Activated T-cell treated with anti-CD3 and anti-CD28 coated beads, Interleukin-2, amount 50 U/mL, for 48 hours (primary cell): Measurements from ENCODE around the gene SOAT2.

Experiments
- DNase-seq, 2 experiments: peaks; one replicate each; pipeline ENCODE4 v3.0.0-alpha.2; 2020

The SOAT2 gene

GRCh38 chr12:53065470-53065869 lies 37.8 kb upstream of the SOAT2 start:
- peak in 1 of 2 experiments; percentile 20 for DNase-seq

DNA sequence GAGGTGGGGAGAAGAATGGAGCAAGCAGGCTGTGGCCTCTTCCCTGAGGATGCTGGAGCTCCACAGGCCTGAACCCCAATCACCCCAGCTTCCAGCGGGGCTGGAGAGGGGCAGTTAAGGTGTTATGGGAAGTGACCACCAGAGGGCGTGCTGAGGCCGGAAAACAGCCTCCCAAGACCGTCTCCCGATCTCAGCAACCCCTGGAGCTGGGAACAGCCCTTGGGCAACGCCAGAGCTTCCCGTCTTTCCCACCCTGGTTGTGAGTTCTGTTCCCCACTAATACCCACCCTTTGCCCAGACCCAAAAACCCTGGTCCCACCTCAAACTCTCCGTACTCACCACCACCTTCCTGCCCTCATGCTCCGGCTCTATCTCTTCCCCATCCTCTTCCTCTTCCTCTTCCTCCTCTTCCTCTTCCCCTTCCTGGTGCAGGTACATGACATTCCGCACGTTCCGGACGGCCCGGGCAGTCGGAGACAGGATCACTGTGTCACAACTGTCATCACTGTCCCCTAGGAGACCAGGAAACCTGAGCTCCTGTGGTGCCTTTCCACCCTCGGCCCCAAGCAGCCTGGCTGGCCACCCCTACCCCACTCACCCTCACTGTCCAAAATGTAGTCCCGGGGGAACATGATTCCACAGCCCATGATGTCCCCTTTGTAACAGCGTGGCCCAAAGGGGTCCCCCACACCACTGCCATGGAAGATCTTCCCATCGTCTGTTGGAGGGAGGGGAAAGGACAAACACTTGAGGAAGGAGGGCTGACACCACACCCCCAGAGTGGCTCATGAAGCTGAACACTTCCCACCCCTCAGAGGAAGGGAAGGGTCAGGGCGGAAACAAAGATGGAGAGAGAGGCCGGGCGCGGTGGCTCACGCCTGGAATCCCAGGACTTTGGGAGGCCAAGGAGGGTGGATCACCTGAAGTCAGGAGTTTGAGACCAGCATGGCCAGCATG lies 37.0 kb upstream of the SOAT2 start:
- DNase-seq, result peak; percentile 80 to 81

- no peak for DNase-seq
These were observed 36.0 kb upstream of the SOAT2 start for GRCh38 chr12:53067074-53067992.

- DNase-seq, result no peak
These were observed 35.1 kb upstream of the SOAT2 start for GRCh38 chr12:53067993-53068770.

DNA sequence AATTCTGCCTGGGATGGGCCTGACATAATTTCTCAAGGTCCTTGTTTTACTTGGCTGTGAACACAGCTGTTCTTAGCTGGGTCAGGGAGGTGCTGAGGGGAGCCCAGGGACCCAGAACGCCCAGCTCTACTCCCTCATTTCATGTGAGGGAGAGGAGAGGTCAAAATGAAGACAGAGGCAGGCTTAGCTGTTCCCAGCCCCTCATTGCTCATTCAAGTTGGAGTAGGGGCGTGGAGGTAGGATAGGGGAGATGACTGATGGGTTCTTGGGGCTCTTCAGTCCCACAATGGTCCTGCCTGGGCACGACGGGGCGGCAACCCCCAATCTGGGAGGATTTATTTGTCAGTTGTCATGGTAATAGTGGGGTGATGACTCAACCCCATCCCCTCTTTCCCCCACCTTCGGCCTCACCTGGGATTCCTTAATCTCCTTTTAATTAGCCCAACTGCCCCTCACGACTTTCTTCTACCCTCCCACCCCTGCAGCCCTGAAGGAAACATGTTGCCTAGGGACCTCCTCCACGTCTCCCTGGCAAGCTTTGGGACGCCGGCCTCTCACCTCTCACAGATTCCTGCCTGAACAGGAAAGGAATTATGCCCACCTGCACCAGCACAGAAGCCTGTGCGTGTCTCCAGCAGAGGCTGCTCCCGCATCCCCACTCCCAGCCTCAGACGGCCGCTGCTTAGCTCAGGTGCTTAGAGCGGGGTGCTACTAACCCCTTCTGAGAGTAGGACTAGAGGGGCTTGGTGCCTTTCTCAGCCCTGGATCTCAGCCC lies 34.3 kb upstream of the SOAT2 start:
- DNase-seq, result no peak

DNA sequence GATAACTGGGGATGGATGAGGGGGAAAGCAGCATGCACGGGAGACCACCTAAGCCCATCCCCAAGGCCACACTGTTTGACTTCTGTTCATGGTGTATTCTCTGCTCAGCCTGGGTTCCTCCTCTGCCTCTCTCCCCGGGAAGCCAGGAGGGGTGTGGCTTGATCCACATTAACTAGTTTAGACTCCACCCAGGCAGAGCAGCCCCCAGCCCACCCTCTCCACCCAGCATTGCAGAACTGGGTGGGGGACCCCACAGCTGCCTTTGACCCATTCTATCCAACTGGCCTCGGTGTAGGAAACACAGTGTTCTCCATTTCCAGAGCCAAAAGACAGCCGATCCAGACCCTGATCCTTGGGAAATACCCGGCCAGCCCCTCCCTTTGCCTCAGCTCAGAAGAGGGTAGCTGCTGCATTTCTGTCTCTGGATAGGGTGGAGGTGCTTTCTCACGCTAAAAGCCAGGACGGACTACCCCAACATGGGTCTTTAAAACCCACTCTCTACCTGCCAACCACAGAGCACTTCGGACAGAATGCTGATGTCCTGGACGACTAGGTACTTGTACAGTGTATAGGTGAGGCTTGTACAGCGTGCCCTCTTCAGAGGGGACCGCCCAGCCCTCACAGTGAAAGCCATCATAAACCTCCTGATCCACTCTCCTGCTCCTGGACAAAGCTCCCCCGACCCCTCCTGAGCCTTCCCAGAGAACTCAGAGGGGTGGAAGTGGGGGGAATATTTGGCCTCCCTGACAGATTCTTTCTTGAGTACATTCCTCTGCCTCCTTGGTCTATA lies 33.5 kb upstream of the SOAT2 start:
- no peak for DNase-seq

DNA sequence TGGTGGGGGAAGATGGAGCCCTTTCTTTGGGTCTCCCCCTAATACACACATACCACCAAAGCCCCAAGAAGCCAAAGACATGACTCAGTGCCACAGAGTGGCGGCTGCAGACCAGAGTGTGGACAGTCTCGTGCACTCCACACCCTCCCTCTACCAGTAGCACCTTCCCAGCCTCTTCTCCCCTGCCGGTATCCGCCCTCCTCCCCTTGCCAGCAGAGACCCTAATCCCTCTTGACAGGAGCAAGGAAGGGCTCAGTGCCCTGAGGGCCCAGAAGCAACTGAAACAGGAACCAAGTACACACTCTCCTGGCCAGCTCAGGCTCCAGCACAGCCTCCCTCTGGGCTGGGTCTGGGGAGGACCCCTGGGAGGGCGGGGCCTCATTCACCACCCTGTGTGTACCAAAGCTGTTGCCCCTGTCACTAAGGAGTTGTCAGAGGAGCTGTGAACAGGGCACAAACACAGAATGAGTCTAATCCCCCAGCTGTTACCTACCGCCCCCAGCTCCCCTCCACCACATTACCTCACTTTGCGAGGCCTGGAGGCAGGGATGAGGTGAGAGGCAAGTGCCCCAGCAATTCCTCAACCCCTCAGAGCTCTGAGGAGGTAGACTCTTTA lies 32.3 kb upstream of the SOAT2 start:
- no peak for DNase-seq

GRCh38 chr12:53071591-53072551 lies 31.4 kb upstream of the SOAT2 start:
- DNase-seq, result no peak

DNA sequence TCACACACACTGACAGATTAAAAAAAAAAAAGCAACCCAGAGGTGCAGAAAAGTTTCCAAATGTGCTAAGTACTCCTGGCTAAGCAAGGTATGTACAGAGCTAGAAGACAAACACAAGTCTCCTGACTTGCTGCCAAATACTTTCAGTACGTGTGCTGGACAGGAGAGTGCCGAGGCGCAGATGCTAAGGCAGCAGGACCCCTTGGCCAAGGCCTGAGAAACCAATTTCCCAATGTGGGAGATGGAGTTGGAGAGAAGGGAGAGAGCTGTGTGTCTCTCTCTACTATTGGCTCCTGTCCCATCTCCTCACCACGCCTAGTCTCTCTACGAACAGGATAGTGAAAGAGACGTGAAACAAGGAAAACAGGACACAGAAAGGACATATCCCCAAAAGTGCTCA lies 29.4 kb upstream of the SOAT2 start:
- no peak for DNase-seq

DNA sequence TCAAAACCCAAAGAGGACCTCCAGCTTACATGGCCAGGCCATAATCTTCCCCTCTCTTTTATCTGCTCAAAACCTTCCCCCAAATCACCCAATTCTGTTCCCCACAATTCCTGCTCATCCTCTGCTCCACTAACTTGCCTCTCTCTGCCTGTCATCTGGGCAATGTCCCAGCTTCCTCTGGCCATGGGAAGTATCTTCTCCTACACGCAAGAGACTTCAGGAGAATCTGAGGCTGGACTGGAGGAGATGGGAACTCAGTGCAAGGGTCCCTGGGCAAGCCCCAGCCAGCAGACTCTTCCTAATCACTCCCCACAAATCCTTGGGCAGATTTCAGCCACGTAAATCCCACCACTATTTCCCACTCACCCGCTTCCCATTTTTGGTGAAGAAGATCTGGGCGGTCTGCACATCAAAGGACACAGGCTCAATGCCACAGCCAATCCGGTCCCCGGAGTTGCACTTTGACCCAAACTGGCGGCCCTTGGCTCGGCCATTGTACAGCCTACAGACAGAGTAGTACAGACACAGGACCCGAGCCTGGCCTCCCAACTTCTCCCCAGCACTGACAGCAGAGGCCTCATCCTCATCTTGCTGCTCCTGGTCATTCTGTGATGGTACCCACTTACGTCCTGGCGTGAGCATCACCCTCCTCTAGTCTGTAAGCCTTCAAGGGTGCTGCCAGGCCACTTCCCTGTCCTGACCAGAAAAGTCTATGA lies 28.8 kb upstream of the SOAT2 start:
- no peak for DNase-seq

DNA sequence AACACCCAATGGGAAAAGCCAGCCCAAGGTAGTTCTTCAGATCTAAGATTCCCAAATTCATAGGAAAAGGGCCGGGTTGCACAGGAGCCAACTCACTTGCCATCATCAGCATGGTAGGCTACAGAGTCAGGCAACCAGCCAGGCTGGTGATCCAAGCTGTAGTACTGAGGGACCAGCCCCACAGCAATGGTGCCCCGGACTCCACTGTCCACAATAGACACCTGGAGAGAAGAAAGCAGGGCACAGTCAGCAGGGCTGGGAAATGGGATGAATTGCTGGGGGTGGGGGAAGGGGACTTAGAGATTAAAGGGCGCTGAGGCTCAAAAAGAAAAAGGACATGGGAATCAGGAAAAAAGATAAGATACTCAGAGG lies 28.3 kb upstream of the SOAT2 start:
- no peak for DNase-seq

DNA sequence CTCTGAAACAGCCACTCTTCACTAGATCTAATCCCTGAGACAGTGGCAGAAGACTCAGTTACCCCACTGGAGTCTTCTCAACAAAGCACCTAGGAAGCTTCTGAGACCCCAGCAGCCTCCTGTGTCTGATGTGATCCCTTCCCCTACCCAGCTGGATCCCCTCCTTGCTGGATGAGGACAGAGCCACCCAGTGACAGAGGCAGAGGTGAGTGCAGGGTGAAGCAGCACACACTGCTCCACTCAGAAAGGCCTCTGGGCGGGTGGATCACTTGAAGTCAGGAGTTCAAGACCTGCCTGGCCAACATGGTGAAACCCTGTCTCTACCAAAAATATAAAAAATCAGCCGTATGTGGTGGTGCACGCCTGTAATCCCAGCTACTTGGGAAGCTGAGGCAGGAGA lies 26.8 kb upstream of the SOAT2 start:
- DNase-seq, result no peak

GRCh38 chr12:53077030-53077429 lies 26.3 kb upstream of the SOAT2 start:
- no peak for DNase-seq

GRCh38 chr12:53078425-53079225 lies 24.7 kb upstream of the SOAT2 start:
- DNase-seq, result no peak

GRCh38 chr12:53079226-53080117 lies 23.8 kb upstream of the SOAT2 start, which contains the start of gene SPRYD3:
TSS of gene SPRYD3 (minus strand) at chr12:53079390. CDS start at chr12:53079333, 57 bp downstream.
- peak; percentile 99 to 100 for DNase-seq

GRCh38 chr12:53082637-53083175 lies 20.6 kb upstream of the SOAT2 start:
- DNase-seq, result no peak
